ENCODE data around the gene DMGDH. TPM values are rescaled to one million over a fixed set of nuclear protein-coding genes. Genes with fewer than 3 reads are reported as not detected.

Gene DMGDH
- total RNA-seq, 1 experiment from 2014 or later: 1.3 TPM

DNA sequence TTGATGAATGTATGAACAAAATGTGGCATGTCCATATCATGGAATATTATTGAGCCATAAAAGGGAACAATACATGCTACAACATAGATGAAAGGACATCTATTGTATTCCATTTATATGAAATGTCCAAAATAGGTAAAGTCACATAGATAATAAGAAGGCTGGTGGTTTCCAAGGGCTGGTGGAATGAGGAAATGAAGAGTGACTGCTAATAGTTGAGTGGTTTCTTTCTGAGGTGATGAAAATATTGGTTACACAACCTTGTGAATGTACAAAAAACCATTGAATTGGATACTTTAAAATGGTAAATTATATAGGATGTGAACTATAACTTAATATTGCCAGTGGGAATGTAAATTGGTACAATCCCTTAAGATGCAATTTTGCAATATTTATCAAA is 89.6 kb downstream of the DMGDH start:
- H3K36me3 Mint-ChIP-seq (ENCODE audit: insufficient read depth, unreplicated experiment): peaks cover 23% of the 10 kb centered on the region
- H3K4me1 Mint-ChIP-seq (ENCODE audit: low read depth, unreplicated experiment): peaks cover 58% of the 10 kb centered on the region
- CTCF ChIA-PET: no interaction called here
- peaks cover 5% of the 10 kb centered on the region for H3K9me3 Mint-ChIP-seq (ENCODE audit: low read depth, unreplicated experiment)
- BruUV-seq (replicated peaks): no TSS peak
- H3K27me3 Mint-ChIP-seq (ENCODE audit: unreplicated experiment): no peaks in the 10 kb centered on the region
- peak; percentile 21 for DNase-seq
- no peak for TF ChIP-seq CTCF (IDR thresholded peaks at IDR 0.05; ENCODE audit: unreplicated experiment)
- H3K4me3 Mint-ChIP-seq (ENCODE audit: low read depth, unreplicated experiment): no peak overlapping the region
- intact Hi-C loops (cut with micrococcal nuclease; ENCODE audit: unreplicated experiment): loop anchor here (5.0 kb wide), 1 partner anchor 42 kb away; no protein-coding TSS in a partner anchor
- H3K27ac Mint-ChIP-seq (ENCODE audit: unreplicated experiment): peak overlapping the region; percentile 89

GRCh38 chr5:78979117-78979742 is 90.2 kb downstream of the DMGDH start:
- BruUV-seq (replicated peaks): no TSS peak
- no peak overlapping the region for H3K4me3 Mint-ChIP-seq (ENCODE audit: low read depth, unreplicated experiment)
- H3K27me3 Mint-ChIP-seq (ENCODE audit: unreplicated experiment): no peaks in the 10 kb centered on the region
- peaks cover 5% of the 10 kb centered on the region for H3K9me3 Mint-ChIP-seq (ENCODE audit: low read depth, unreplicated experiment)
- H3K36me3 Mint-ChIP-seq (ENCODE audit: insufficient read depth, unreplicated experiment): peaks cover 17% of the 10 kb centered on the region
- intact Hi-C loops (cut with micrococcal nuclease; ENCODE audit: unreplicated experiment): no loop called here
- DNase-seq: no peak
- CTCF ChIA-PET: no interaction called here
- TF ChIP-seq CTCF (IDR thresholded peaks at IDR 0.05; ENCODE audit: unreplicated experiment): no peak
- H3K27ac Mint-ChIP-seq (ENCODE audit: unreplicated experiment): peak overlapping the region; percentile 89
- H3K4me1 Mint-ChIP-seq (ENCODE audit: low read depth, unreplicated experiment): peaks cover 58% of the 10 kb centered on the region

DNA sequence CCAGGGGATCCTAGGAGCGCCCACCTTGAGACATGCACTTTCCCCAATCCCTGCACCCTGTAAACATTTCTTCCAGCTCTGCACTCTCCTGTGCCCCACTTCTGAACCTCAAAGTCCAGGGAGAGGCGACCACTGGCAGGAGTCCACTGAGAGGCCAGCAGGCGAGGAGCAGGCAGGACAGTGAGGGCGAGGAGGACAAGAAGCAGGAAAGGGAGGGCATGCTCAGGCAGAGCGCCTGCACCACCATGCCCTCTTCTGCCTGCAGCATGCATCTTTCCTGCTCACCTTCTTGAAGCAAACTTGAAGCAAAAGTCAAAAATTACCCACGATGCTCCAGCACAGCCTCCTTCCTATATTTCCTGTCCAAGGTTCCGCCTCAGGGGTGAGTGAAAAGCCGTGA is 94.4 kb downstream of the DMGDH start:
- CTCF ChIA-PET: interaction anchor here (0.6 kb wide), 1 partner anchor 70 kb away, joined by 4 read pairs; no protein-coding TSS in a partner anchor
- no TSS peak for BruUV-seq (replicated peaks)
- Mint-ChIP-seq H3K4me3 (ENCODE audit: low read depth, unreplicated experiment) (no peak overlapping the region), H3K4me1 (ENCODE audit: low read depth, unreplicated experiment) (peaks cover 32% of the 10 kb centered on the region), H3K27me3 (ENCODE audit: unreplicated experiment) (no peaks in the 10 kb centered on the region), H3K36me3 (ENCODE audit: insufficient read depth, unreplicated experiment) (peaks cover 7% of the 10 kb centered on the region), H3K9me3 (ENCODE audit: low read depth, unreplicated experiment) (peaks cover 5% of the 10 kb centered on the region), H3K27ac (ENCODE audit: unreplicated experiment) (no peak overlapping the region)
- no peak for DNase-seq
- no peak for TF ChIP-seq CTCF (IDR thresholded peaks at IDR 0.05; ENCODE audit: unreplicated experiment)
- intact Hi-C loops (cut with micrococcal nuclease; ENCODE audit: unreplicated experiment): no loop called here

- no peak overlapping the region for H3K4me3 Mint-ChIP-seq (ENCODE audit: low read depth, unreplicated experiment)
- no peaks in the 10 kb centered on the region for H3K27me3 Mint-ChIP-seq (ENCODE audit: unreplicated experiment)
- TF ChIP-seq CTCF (IDR thresholded peaks at IDR 0.05; ENCODE audit: unreplicated experiment): no peak
- H3K27ac Mint-ChIP-seq (ENCODE audit: unreplicated experiment): no peak overlapping the region
- peaks cover 2% of the 10 kb centered on the region for H3K9me3 Mint-ChIP-seq (ENCODE audit: low read depth, unreplicated experiment)
- H3K4me1 Mint-ChIP-seq (ENCODE audit: low read depth, unreplicated experiment): peaks cover 28% of the 10 kb centered on the region
- no TSS peak for BruUV-seq (replicated peaks)
- CTCF ChIA-PET: no interaction called here
- peaks cover 3% of the 10 kb centered on the region for H3K36me3 Mint-ChIP-seq (ENCODE audit: insufficient read depth, unreplicated experiment)
- DNase-seq: no peak
- intact Hi-C loops (cut with micrococcal nuclease; ENCODE audit: unreplicated experiment): no loop called here
These were observed 94.9 kb downstream of the DMGDH start for GRCh38 chr5:78974601-78975000.

Data from Calu3 (cell line).